GM06990 (cell line): ENCODE data around the gene MYMX.

ENCODE experiments used
- DNase-seq: peaks from one replicate; pipeline ENCODE4 v3.0.0-alpha.2; 2011; ENCODE audit not compliant: insufficient read length; ENCODE audit errors: extremely low read depth
- H3K27me3 ChIP-seq: replicated peaks from 2 replicates; pipeline ENCODE4 v1.6.0; 2011; ENCODE audit warnings: low read length; ENCODE audit not compliant: control insufficient read depth, insufficient read depth
- H3K36me3 ChIP-seq: 2 replicates; pipeline ENCODE4 v1.5.1; 2011; ENCODE audit warnings: low read length; ENCODE audit not compliant: control insufficient read depth, insufficient read depth
- H3K4me3 ChIP-seq: replicated peaks from 2 replicates; pipeline ENCODE4 v1.5.1; 2011; ENCODE audit warnings: low read depth, mild to moderate bottlenecking, control low read depth, low read length
- CTCF ChIP-seq: IDR thresholded peaks from 2 replicates; pipeline ENCODE4 v1.5.1; 2011; ENCODE audit warnings: low read length, control low read depth, mild to moderate bottlenecking, inconsistent platforms; ENCODE audit not compliant: insufficient read depth, poor library complexity, severe bottlenecking

The MYMX gene

GRCh38 chr6:44255871-44256774 lies 39.4 kb downstream of the MYMX start:
- H3K36me3 ChIP-seq = peaks cover 46% of the 10 kb centered on the region
- peak overlapping the region; percentile 80 for H3K4me3 ChIP-seq
- peak; percentile 49 for DNase-seq
- TF ChIP-seq CTCF = no peak
- H3K27me3 ChIP-seq = no peaks in the 10 kb centered on the region

DNA sequence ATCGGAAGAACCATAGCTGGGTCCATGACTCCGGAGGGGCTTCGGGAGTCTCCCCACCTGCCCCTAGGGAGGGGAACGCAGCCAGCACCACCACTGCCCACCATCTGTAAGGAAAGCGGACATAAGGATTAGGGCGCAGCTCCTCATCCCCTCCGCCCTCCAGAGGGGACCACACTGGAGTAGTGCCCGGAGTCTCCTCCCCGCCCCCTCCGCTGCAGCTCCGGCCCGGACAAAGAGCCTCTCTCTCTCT lies 40.0 kb downstream of the MYMX start:
- Histone ChIP-seq H3K27me3 (no peaks in the 10 kb centered on the region), H3K36me3 (peaks cover 47% of the 10 kb centered on the region), H3K4me3 (peak overlapping the region; percentile 80)
- no peak for DNase-seq
- no peak for TF ChIP-seq CTCF

DNA sequence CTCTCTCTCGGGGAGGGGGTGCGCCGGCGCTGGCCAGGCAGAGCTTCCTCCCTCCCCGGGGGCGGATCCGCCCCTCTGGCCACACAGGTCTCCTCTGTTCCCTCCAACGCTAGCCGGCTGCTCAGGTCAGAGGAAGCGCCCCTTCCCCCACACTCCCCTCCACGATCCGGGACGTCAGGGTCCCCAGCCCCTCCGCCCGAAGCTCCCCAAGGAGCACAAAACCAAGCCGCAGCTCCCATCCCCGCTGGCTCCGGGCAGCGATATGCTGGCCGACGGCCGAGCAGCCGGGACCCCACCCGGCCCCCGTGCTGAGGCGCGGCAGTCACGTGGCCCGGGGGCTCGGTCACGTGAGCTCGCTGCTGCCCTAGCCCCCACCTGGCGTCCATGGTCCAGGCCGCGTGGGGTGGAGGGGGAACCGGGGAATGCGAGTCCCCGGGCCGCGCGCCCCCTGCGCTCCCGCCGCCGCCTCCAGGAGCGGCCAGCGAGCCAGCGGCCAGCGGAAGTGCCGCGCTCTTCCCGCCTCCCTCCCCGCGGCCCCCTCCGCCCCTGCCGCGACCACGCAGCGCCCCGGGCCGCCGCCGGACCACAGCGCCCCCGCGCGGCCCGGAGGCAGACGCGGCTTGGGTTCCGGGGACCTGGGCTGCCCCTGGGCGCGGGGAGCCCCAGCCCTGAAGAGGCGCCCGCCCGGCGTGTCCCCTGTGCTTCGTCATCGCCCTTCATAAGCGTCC lies 40.5 kb downstream of the MYMX start, which contains the start of gene SLC35B2:
TSS of gene SLC35B2 (minus strand) at position 504 of the 728 bp plus-strand sequence. CDS start at position 386, 118 bp downstream.
- no peaks in the 10 kb centered on the region for H3K27me3 ChIP-seq
- H3K36me3 ChIP-seq = peaks cover 47% of the 10 kb centered on the region
- peak within 1 kb of the TSS; percentile 80 for H3K4me3 ChIP-seq
- TF ChIP-seq CTCF = no peak
- DNase-seq = peak; percentile 86

GRCh38 chr6:44257753-44258324 lies 41.1 kb downstream of the MYMX start:
- no peak for DNase-seq
- H3K36me3 ChIP-seq = peaks cover 49% of the 10 kb centered on the region

DNA sequence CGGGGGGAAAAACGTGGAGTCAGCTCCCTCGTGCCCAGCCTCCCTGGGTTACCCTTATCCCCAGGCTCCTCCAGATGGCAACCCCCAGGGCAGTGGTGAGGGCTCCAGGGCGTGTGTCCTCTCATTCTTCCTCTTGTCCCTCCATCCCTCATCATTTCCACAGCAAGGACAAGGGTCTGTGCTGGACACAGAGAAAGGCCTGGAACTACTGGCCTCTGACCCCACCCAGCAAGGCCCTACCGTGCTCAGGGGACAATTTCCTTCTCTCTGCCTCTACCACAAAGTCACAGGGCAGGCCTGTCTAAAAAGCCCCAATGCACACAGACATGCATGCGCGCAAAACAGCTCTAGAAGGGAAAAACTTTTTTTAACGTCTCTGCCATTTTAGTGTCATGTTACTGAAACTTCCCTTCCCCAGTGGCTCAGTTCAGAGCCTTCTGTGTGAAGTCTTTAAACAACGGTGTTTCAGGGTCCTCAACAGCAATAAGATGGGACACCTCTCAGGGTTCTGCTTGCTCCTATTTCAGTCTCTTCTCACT lies 41.7 kb downstream of the MYMX start:
- no peaks in the 10 kb centered on the region for H3K27me3 ChIP-seq
- TF ChIP-seq CTCF = no peak
- peaks cover 43% of the 10 kb centered on the region for H3K36me3 ChIP-seq
- H3K4me3 ChIP-seq = no peak overlapping the region
- DNase-seq = no peak

More at GRCh38 chr6:44257753-44258324, 41.1 kb downstream of the MYMX start:
- peak overlapping the region; percentile 46 for H3K4me3 ChIP-seq
- peak; percentile 33 for TF ChIP-seq CTCF
- no peaks in the 10 kb centered on the region for H3K27me3 ChIP-seq
